Sigmoid colon (tissue), 7 donors: ENCODE measurements around the gene MYO7A. TPM values are rescaled to one million over a fixed set of nuclear protein-coding genes. Genes with fewer than 3 reads are reported as not detected.

Experiments
- DNase-seq: peaks from one replicate; pipeline ENCODE4 v3.0.0-alpha.2; 2019
- H3K27ac ChIP-seq, 4 donors: fragments of 200-600 bp; sonication (generic); one replicate each; pipeline ENCODE4 v1.5.1; 2016 to 2019; ENCODE audit warnings: mild to moderate bottlenecking in 1 of 4
- H3K27me3 ChIP-seq, 3 donors: fragments of 200-600 bp; sonication (generic); one replicate each; pipeline ENCODE4 v1.5.1; 2019; ENCODE audit warnings: mild to moderate bottlenecking in 1 of 3
- H3K36me3 ChIP-seq, 4 donors: fragments of 200-600 bp; sonication (generic); one replicate each; pipeline ENCODE4 v1.5.1; 2016 to 2019
- H3K4me1 ChIP-seq, 4 donors: fragments of 200-600 bp; sonication (generic); one replicate each; pipeline ENCODE4 v1.5.1; 2017 to 2019
- H3K4me3 ChIP-seq, 4 donors: fragments of 200-600 bp; sonication (generic); one replicate each; pipeline ENCODE4 v1.5.1; 2017 to 2019; ENCODE audit warnings: mild to moderate bottlenecking in 2 of 4, moderate library complexity in 1 of 4
- H3K9me3 ChIP-seq, 4 donors: fragments of 200-600 bp in 3 of 4; sonication (generic) in 3 of 4; one replicate each; pipeline versions ENCODE4 v1.5.1 to v1.6.1; 2013 to 2019
- CTCF ChIP-seq, 4 experiments: fragments of 450-650 bp in 3 of 4; fragments of 200-600 bp in 1 of 4; IDR thresholded peaks; one replicate each; pipeline ENCODE4 v1.5.1; 2016 to 2019; ENCODE audit warnings: antibody characterized with exemption in 4 of 4, mild to moderate bottlenecking in 3 of 4, moderate library complexity in 2 of 4
- EP300 ChIP-seq, 4 donors: sonication (generic); formaldehyde crosslinking; IDR thresholded peaks; one replicate each; pipeline ENCODE4 v1.6.1; 2017; ENCODE audit warnings: antibody characterized with exemption in 4 of 4
- POLR2A ChIP-seq, 2 donors: fragments of 450-650 bp; IDR thresholded peaks; one replicate each; pipeline ENCODE4 v1.6.1; 2016; ENCODE audit warnings: antibody characterized with exemption in 2 of 2, mild to moderate bottlenecking in 2 of 2, moderate library complexity in 2 of 2
- POLR2AphosphoS5 ChIP-seq, 4 donors: sonication (generic); formaldehyde crosslinking; IDR thresholded peaks; one replicate each; pipeline ENCODE4 v1.6.1; 2017; ENCODE audit warnings: antibody characterized with exemption in 4 of 4
- WGBS, 2 donors: extraction: QIAGEN DNeasy Blood & Tissue Kit; methylation state at CpG; one replicate each; pipeline ENCODE4 v1.1.7; 2013; 5-methylcytosine and 5-hydroxymethylcytosine counted together
- intact Hi-C: fragments of 100-400 bp; cut with DNase I; formaldehyde crosslinking; loops from one replicate; pipeline ENCODE4 v1.15.1; 2023
- polyA plus RNA-seq, 3 donors: library from polyadenylated mRNA; stranded (reverse); fragments of 200-250 nt; gene quantifications; one replicate each; pipeline ENCODE4 v1.2.3, GENCODE V29; 2013
- total RNA-seq, 4 donors: library from RNA; depleted of rRNA; stranded (reverse); fragments of >200 nt; gene quantifications; one replicate each; pipeline ENCODE4 v1.1.0, GENCODE V29; 2016
- donor health status: healthy with polysubstance abuse.
- donor health status: Bipolar disorder and iron deficiency.
- donor health status: healthy.

Gene MYO7A
- total and polyA plus RNA-seq, 7 donors = 1.8 to 12.8 (median 7.7) TPM

GRCh38 chr11:77148963-77149715 is 21.1 kb downstream of the MYO7A start:
- DNase-seq = no peak
- Histone ChIP-seq H3K4me1 (peaks cover 0 to 10% (median 2%) of the 10 kb centered on the region in 4 donors), H3K9me3 (no peaks in the 10 kb centered on the region), H3K36me3 (no peaks in the 10 kb centered on the region), H3K27me3 (peaks cover 0 to 18% (median 0%) of the 10 kb centered on the region in 3 donors), H3K4me3 (no peak overlapping the region), H3K27ac (no peak overlapping the region)
- WGBS, 2 donors = 94 to 95% methylated on average over 8 of the region's 8 CpGs
- TF ChIP-seq POLR2AphosphoS5 (IDR thresholded peaks at IDR 0.05) (no peak), CTCF (IDR thresholded peaks at IDR 0.05) (no peak), EP300 (IDR thresholded peaks at IDR 0.05) (no peak), POLR2A (IDR thresholded peaks at IDR 0.05) (no peak)
- intact Hi-C loops = no loop called here

- intact Hi-C loops = no loop called here
- H3K27me3 ChIP-seq = peaks cover 0 to 18% (median 0%) of the 10 kb centered on the region in 3 donors
- peaks cover 0 to 17% (median 3%) of the 10 kb centered on the region in 4 donors for H3K4me1 ChIP-seq
- H3K36me3 ChIP-seq = no peaks in the 10 kb centered on the region
- no peaks in the 10 kb centered on the region for H3K9me3 ChIP-seq
- 87 to 92% methylated on average over 12 of the region's 12 CpGs for WGBS, 2 donors
- DNase-seq = no peak
- no peak overlapping the region for H3K4me3 ChIP-seq
- TF ChIP-seq POLR2AphosphoS5 (IDR thresholded peaks at IDR 0.05) = no peak
- no peak for TF ChIP-seq CTCF (IDR thresholded peaks at IDR 0.05)
- no peak for TF ChIP-seq POLR2A (IDR thresholded peaks at IDR 0.05)
- no peak for TF ChIP-seq EP300 (IDR thresholded peaks at IDR 0.05)
- no peak overlapping the region for H3K27ac ChIP-seq
Observed at GRCh38 chr11:77149716-77150392, 21.8 kb downstream of the MYO7A start.

GRCh38 chr11:77150836-77151235 is 22.8 kb downstream of the MYO7A start:
- peaks cover 0 to 18% (median 0%) of the 10 kb centered on the region in 3 donors for H3K27me3 ChIP-seq
- no peak overlapping the region for H3K27ac ChIP-seq
- intact Hi-C loops = no loop called here
- 91 to 97% methylated on average over 10 of the region's 10 CpGs for WGBS, 2 donors
- peaks cover 0 to 17% (median 3%) of the 10 kb centered on the region in 4 donors for H3K4me1 ChIP-seq
- no peak overlapping the region for H3K4me3 ChIP-seq
- H3K9me3 ChIP-seq = no peaks in the 10 kb centered on the region
- TF ChIP-seq POLR2AphosphoS5 (IDR thresholded peaks at IDR 0.05) = no peak
- no peak for DNase-seq
- H3K36me3 ChIP-seq = no peaks in the 10 kb centered on the region

GRCh38 chr11:77151804-77152509 is 23.9 kb downstream of the MYO7A start:
- TF ChIP-seq CTCF (IDR thresholded peaks at IDR 0.05) = no peak
- TF ChIP-seq POLR2AphosphoS5 (IDR thresholded peaks at IDR 0.05) = no peak
- TF ChIP-seq EP300 (IDR thresholded peaks at IDR 0.05) = no peak
- no peak for TF ChIP-seq POLR2A (IDR thresholded peaks at IDR 0.05)
- H3K4me1 ChIP-seq = peaks cover 0 to 17% (median 3%) of the 10 kb centered on the region in 4 donors
- WGBS, 2 donors = 59 to 76% methylated on average over 11 of the region's 11 CpGs
- no peak overlapping the region for H3K27ac ChIP-seq
- H3K36me3 ChIP-seq = no peaks in the 10 kb centered on the region
- no peaks in the 10 kb centered on the region for H3K9me3 ChIP-seq
- H3K4me3 ChIP-seq = no peak overlapping the region
- DNase-seq = no peak
- H3K27me3 ChIP-seq = peaks cover 0 to 15% (median 0%) of the 10 kb centered on the region in 3 donors
- intact Hi-C loops = no loop called here

- DNase-seq = no peak
- no peaks in the 10 kb centered on the region for H3K9me3 ChIP-seq
- no peak overlapping the region for H3K27ac ChIP-seq
- 75 to 84% methylated on average over 6 of the region's 6 CpGs for WGBS, 2 donors
- H3K4me3 ChIP-seq = no peak overlapping the region
- TF ChIP-seq POLR2AphosphoS5 (IDR thresholded peaks at IDR 0.05) (no peak), CTCF (IDR thresholded peaks at IDR 0.05) (no peak), POLR2A (IDR thresholded peaks at IDR 0.05) (no peak), EP300 (IDR thresholded peaks at IDR 0.05) (no peak)
- peaks cover 0 to 13% (median 2%) of the 10 kb centered on the region in 4 donors for H3K4me1 ChIP-seq
- H3K36me3 ChIP-seq = no peaks in the 10 kb centered on the region
- intact Hi-C loops = no loop called here
- peaks cover 0 to 6% (median 0%) of the 10 kb centered on the region in 3 donors for H3K27me3 ChIP-seq
Observed at GRCh38 chr11:77152846-77153245, 24.8 kb downstream of the MYO7A start.
